Parietal lobe (tissue), 1 donor: Measurements from ENCODE around the gene FAM151B. TPM values are rescaled to one million over a fixed set of nuclear protein-coding genes. Genes with fewer than 3 reads are reported as not detected.

Source experiments
- total RNA-seq: library from RNA; depleted of rRNA; stranded (reverse); fragments of >200 nt; gene quantifications from one replicate; pipeline ENCODE4 v1.2.3, GENCODE V29; 2014

FAM151B gene, protein sequence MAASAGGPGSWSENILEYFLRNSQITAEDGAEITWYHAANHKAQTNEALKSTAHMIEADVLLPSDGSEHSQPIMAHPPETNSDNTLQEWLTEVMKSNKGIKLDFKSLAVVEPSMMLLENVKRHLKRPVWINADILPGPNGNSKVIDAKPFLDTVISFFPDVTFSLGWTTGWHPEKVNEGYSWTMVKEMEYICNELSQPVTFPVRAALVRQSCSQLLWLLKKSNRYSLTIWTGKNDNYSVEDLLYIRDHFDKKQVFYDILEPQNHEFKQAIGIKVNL
- total RNA-seq = 22.2 TPM

DNA sequence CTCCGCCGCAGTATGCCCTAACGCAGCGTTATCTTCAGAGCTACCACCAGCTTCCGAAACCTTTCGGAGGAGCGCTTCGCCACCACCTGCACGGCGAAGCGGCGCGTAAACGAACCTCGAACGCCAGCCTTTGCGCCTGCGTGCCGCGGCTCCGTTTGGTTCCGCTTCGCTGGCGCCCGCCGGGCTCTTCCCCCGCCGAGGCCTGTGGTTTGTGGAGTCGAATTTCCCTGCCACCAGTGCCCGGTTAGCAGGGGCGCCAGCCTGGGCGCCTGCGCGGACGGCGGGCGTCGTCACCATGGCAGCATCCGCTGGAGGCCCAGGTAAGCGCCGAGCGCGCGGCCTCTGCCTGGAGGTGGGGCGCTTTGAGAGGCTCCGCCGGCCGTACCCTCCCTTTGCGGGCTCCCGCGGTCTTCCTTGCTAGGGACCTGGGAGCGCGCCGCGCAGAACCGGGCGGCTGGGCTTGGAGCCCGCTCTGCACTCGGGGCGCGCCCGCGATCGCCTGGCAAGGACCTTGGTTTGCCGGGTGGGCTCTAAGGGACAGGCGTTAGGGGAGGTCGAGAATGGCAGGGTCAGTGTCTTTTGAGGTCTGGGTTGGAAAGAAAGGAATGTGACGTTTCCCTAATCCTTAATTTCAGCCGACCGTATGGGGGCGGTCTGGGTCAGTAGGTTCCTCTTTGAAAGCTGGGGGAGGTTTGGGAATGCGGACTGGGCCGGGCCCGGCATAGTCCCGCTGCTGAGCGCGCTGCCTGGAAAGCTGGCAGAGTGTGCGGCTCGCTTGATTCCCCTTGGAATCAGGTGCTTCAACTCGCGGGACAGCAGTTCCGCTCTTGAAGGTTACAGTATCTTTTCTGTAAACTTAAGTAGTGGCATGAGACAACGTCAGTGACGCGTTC, at the start of gene FAM151B:
FAM151B (plus strand) TSS at position 272 of the 893 bp plus-strand sequence; CDS start at position 296, 24 bp downstream.

DNA sequence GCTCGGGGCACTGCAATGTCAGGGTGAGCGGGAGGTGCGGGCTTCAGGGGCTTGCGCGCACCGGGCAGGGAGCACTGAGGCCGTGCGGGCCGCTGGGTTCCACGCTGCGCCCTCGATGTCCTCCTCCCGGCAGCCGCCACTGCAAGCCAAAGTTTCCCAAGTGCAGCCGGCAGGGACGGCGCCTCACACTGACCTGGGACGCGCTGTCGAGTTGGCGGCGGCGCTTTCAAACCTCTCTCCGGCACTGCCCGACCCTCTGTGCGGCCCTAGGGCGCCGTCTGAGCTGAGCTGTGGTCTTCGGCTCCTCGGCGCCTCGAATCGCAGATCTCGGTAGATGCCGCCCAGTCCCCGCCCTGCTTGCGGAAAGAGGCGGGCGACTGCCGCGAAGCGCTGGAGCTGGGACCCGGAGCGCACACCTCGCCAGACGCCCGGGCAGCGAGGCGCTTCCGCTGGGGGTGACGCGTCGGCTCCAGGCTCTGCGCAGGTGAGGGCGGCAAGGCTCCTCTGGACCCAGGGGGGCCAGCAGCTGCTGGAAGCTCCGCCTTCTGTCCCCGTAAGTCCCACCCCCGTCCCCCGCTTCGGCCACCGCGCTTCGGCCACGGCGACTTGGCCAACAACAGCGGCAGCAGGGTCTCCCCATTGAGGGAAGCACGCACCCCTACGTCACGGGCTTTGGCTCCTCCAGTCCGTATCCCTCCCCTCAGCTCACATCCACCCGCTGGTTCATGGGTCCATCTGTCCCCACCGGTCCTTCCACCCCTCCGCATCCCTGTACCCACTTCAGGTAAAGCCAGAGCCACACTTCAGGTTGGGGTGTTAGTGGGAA, 82.3 kb downstream of the FAM151B start, which contains the start of gene ANKRD34B:
ANKRD34B (minus strand) TSS at position 320 of the 826 bp plus-strand sequence. CDS start 10,261 bp downstream, outside the sequence.

Other genes with a start within 250 kb of the FAM151B start
- 66.4 TPM for gene SERINC5, start 232.1 kb upstream of the FAM151B start, total RNA-seq
- gene SPZ1, start 168.1 kb upstream of the FAM151B start, total RNA-seq = not detected
- gene ZFYVE16, start 80.0 kb upstream of the FAM151B start, total RNA-seq = 93.3 TPM
- gene ANKRD34B, start 82.2 kb downstream of the FAM151B start, total RNA-seq = 0.31 TPM
- gene MSH3, start 166.6 kb downstream of the FAM151B start, total RNA-seq = 36.3 TPM
- gene DHFR, start 166.9 kb downstream of the FAM151B start, total RNA-seq = 20.7 TPM